ENCODE measurements around the gene PGAM5.

DNA sequence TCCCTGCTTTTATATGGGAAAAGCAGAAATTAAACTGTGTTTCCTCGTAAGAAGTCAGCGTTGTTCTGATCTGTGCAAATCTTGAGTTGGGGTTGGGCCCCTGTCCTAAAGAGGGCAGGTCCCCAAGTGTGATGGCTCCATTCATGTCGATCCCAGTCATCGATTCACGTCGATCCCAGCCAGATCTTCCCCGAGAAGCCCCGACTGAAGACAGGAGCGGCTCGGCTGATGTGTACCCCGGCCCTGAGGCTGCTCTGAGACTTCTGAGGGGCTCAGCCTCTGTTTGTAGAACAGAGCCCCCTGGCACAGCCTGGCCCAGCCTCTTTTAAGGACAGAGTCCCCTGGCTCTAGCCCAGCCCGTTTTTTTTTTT is 9.3 kb downstream of the PGAM5 start:
- TF ChIP-seq, protein P1, sequence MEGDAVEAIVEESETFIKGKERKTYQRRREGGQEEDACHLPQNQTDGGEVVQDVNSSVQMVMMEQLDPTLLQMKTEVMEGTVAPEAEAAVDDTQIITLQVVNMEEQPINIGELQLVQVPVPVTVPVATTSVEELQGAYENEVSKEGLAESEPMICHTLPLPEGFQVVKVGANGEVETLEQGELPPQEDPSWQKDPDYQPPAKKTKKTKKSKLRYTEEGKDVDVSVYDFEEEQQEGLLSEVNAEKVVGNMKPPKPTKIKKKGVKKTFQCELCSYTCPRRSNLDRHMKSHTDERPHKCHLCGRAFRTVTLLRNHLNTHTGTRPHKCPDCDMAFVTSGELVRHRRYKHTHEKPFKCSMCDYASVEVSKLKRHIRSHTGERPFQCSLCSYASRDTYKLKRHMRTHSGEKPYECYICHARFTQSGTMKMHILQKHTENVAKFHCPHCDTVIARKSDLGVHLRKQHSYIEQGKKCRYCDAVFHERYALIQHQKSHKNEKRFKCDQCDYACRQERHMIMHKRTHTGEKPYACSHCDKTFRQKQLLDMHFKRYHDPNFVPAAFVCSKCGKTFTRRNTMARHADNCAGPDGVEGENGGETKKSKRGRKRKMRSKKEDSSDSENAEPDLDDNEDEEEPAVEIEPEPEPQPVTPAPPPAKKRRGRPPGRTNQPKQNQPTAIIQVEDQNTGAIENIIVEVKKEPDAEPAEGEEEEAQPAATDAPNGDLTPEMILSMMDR (IDR thresholded peaks at IDR 0.05) = no peak
- TF ChIP-seq POLR2A (IDR thresholded peaks at IDR 0.05) (no peak), POLR2AphosphoS5 (IDR thresholded peaks at IDR 0.05) (no peak), EP300 (IDR thresholded peaks at IDR 0.05) (no peak)

Data from gastroesophageal sphincter (tissue), 3 donors.